Neural progenitor cell (in vitro differentiated cells): Measurements from ENCODE around the gene NOTCH4.

Experiments used
- EZH2 ChIP-seq: fragments of 200-600 bp; sonication (generic); IDR thresholded peaks from 2 replicates; pipeline ENCODE4 v1.6.1; 2017; ENCODE audit warnings: antibody characterized with exemption, mild to moderate bottlenecking, moderate library complexity
- EZH2phosphoT487 ChIP-seq: fragments of 200-600 bp; sonication (generic); IDR thresholded peaks from 2 replicates; pipeline ENCODE4 v1.6.1; 2017; ENCODE audit warnings: antibody characterized with exemption
- TF ChIP-seq, protein P1 (sequence below): fragments of 200-600 bp; sonication (generic); IDR thresholded peaks from 2 replicates; pipeline ENCODE4 v1.5.1; 2017; ENCODE audit warnings: antibody characterized with exemption, mild to moderate bottlenecking

DNA sequence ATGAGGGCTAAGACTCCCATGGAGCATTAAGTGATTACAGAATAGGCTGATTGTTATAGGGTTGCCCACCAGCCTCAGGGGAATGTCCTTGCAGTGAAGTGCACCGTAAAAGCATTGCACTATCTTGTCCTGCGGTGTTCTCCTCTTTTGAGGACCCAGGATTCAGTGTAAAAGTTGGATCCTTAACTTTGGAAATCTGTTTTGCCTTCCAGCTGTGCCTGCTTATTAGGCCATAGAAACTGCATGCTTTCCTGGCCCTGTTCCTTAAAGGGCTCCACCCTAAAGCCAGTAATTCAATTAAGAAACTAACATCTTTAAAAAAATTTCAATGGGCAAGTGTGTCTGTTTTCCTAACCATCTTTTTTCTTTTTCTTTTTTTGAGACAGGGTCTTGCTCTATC lies 25.4 kb upstream of the NOTCH4 start:
- TF ChIP-seq, protein P1, sequence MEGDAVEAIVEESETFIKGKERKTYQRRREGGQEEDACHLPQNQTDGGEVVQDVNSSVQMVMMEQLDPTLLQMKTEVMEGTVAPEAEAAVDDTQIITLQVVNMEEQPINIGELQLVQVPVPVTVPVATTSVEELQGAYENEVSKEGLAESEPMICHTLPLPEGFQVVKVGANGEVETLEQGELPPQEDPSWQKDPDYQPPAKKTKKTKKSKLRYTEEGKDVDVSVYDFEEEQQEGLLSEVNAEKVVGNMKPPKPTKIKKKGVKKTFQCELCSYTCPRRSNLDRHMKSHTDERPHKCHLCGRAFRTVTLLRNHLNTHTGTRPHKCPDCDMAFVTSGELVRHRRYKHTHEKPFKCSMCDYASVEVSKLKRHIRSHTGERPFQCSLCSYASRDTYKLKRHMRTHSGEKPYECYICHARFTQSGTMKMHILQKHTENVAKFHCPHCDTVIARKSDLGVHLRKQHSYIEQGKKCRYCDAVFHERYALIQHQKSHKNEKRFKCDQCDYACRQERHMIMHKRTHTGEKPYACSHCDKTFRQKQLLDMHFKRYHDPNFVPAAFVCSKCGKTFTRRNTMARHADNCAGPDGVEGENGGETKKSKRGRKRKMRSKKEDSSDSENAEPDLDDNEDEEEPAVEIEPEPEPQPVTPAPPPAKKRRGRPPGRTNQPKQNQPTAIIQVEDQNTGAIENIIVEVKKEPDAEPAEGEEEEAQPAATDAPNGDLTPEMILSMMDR: no peak
- no peak for TF ChIP-seq EZH2
- no peak for TF ChIP-seq EZH2phosphoT487
